Activated naive CD4-positive, alpha-beta T cell treated with anti-CD3 and anti-CD28 coated beads, Interleukin-2, amount 50 U/mL, for 24 hours (primary cell): ENCODE results near the gene SRSF11.
"Not testable (repeated sequence)": the region's sequence is repeated elsewhere in the genome, so short reads cannot be mapped to it uniquely, and the experiment has no call there.

ENCODE experiments used
- H3K27ac Mint-ChIP-seq: one replicate; pipeline ENCODE4 v1.8.0; 2021; ENCODE audit warnings: mild to moderate bottlenecking, mixed read lengths
- H3K27me3 Mint-ChIP-seq: one replicate; pipeline ENCODE4 v1.8.0; 2021; ENCODE audit warnings: mixed read lengths
- H3K36me3 Mint-ChIP-seq: one replicate; pipeline ENCODE4 v1.8.0; 2021; ENCODE audit warnings: mixed read lengths
- H3K4me1 Mint-ChIP-seq: one replicate; pipeline ENCODE4 v1.8.0; 2021; ENCODE audit warnings: mixed read lengths
- H3K4me3 Mint-ChIP-seq: one replicate; pipeline ENCODE4 v1.8.0; 2021; ENCODE audit warnings: mild to moderate bottlenecking, mixed read lengths
- H3K9me3 Mint-ChIP-seq: one replicate; pipeline ENCODE4 v1.8.0; 2021; ENCODE audit warnings: mixed read lengths

The SRSF11 gene, protein sequence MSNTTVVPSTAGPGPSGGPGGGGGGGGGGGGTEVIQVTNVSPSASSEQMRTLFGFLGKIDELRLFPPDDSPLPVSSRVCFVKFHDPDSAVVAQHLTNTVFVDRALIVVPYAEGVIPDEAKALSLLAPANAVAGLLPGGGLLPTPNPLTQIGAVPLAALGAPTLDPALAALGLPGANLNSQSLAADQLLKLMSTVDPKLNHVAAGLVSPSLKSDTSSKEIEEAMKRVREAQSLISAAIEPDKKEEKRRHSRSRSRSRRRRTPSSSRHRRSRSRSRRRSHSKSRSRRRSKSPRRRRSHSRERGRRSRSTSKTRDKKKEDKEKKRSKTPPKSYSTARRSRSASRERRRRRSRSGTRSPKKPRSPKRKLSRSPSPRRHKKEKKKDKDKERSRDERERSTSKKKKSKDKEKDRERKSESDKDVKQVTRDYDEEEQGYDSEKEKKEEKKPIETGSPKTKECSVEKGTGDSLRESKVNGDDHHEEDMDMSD

DNA sequence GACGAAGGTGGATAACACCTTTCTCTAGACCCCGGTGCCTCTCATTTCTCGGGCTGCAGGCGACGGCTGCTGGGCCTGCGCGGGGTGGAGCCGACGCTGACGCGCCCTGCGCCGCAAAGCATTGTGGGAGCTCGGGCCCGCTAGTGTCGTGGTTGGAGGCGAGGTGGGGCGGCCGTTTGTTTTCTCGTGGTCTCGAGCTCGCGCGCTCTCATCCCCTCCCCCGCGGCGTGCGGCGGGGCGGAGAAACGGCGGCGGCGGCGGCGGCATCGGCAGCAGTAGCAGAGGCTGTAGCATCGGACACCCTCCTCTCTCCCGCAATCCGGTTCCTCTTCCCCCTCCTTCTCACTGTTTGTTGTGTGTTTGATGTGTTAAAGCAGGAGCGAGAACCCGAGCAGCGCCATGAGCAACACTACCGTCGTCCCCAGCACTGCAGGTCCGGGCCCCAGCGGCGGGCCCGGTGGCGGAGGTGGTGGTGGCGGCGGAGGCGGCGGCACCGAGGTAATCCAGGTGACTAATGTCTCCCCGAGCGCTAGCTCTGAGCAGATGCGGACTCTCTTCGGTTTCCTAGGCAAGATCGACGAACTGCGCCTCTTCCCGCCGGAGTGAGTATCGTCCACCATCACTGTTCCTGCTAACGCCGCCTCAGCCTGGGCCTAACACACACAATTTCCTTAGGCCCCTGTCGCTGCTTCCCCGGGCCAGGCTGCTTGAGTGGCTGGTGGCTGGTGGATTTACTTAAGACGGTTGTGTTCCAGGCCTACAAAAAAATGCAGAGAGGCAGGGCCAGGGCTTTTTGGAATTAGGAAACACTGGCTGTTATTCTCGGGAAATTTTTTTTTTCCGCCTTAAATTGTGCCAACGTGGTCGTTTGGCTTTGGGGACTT is at the start of gene SRSF11:
TSS of gene SRSF11 (plus strand) at position 143 of the 884 bp plus-strand sequence. CDS start at position 400, 257 bp downstream.
- H3K36me3 Mint-ChIP-seq = peaks cover 26% of the 10 kb centered on the region
- H3K9me3 Mint-ChIP-seq = no peaks in the 10 kb centered on the region
- H3K27ac Mint-ChIP-seq = peak within 1 kb of the TSS; percentile 99
- H3K4me3 Mint-ChIP-seq = peak within 1 kb of the TSS; percentile 95
- peaks cover 57% of the 10 kb centered on the region for H3K4me1 Mint-ChIP-seq
- no peaks in the 10 kb centered on the region for H3K27me3 Mint-ChIP-seq

DNA sequence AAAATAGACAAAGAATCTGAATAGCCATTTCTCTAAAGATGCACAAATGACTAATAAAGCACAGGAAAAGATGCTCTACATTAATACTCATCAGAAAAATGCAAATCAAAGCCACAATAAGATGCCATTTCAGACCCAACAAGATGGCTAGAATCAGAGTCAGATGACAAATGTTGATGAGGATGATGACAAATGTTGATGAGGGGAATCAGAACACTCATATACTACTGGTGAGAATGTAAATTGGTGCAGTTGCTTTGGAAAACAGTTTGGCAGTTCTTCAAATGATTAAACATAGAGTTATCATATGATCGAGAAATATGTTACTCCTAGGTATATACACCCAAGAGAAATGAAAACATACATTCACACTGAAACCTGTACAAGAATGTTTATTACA is 49.7 kb upstream of the SRSF11 start:
- no peaks in the 10 kb centered on the region for H3K9me3 Mint-ChIP-seq
- no peaks in the 10 kb centered on the region for H3K4me1 Mint-ChIP-seq
- H3K4me3 Mint-ChIP-seq = no peak overlapping the region
- no peaks in the 10 kb centered on the region for H3K27me3 Mint-ChIP-seq
- H3K36me3 Mint-ChIP-seq = peaks cover 10% of the 10 kb centered on the region
- H3K27ac Mint-ChIP-seq = no peak overlapping the region

DNA sequence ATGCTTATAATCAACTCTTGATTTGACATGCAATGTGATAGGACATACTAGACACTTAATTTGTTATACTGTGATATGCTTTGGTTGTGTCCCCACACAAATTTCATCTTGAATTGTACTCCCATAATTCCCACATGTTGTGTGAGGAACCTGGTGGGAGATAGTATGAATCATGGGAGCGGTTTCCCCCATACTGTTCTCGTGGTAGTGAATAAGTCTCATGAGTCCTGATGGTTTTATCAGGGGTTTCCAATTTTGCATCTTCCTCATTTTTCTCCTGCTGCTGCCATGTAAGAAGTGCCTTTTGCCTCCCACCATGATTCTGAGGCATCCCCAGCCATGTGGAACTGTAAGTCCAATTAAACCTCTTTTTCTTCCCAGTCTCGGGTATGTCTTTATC is 36.0 kb upstream of the SRSF11 start:
- not testable (repeated sequence) for H3K4me1 Mint-ChIP-seq, H3K27me3 Mint-ChIP-seq, H3K4me3 Mint-ChIP-seq, H3K36me3 Mint-ChIP-seq, H3K9me3 Mint-ChIP-seq, H3K27ac Mint-ChIP-seq

DNA sequence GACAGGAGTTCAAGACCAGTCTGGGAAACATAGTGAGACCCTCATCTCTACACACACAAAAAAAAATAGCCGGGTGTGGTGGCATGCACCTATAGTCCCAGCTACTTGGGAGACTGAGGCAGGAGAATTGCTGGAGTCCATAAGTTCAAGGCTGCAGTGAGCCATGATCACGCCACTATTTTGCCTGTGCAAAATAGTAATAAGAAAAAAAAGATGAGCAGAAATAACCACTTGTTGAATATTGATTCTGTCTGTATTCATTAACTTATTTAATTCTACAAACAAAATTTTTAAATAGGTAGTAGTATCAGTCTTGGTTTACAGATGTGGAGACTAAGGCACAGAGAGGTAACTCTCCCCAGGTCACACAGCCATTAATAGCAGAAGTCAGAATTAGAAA is 32.7 kb upstream of the SRSF11 start:
- Mint-ChIP-seq H3K36me3 (peaks cover 7% of the 10 kb centered on the region), H3K27me3 (no peaks in the 10 kb centered on the region), H3K9me3 (no peaks in the 10 kb centered on the region), H3K4me1 (peaks cover 26% of the 10 kb centered on the region), H3K27ac (no peak overlapping the region), H3K4me3 (no peak overlapping the region)

DNA sequence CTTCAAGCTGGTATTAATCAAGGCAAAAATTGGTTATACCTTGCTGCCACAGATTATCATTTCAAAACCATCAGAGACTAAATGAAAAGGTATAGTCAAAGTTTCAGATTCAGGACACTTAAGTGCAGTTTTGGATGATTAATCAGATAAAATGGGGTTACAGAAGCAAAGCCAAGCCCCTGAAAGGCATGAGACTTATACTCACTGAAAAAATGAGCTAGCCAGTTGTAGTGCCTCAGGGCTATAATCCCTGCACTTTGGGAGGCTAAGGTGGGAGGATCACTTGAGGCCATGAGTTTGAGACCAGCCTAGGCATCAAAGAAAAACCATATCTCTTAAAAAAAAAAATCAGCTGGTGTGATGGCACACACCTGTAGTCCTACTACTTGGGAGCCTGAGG is 31.0 kb upstream of the SRSF11 start:
- H3K36me3 Mint-ChIP-seq = peaks cover 7% of the 10 kb centered on the region

DNA sequence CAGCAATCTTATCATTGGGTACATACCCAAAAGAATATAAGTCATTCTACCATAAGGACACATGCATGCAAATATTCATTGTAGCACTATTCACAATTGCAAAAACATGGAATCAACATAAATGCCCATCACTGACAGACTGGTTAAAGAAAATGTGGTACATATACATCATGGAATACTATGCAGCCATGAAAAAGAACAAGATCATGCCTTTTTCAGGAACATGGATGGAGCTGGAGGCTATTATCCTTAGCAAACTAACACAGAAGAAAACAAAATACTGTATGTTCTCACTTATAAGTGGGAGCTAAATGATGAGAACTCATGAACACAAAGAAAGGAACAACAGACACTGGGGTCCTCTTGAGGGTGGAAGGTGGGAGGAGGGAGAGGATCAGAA is 28.7 kb upstream of the SRSF11 start:
- H3K27ac Mint-ChIP-seq, H3K27me3 Mint-ChIP-seq, H3K36me3 Mint-ChIP-seq, H3K4me3 Mint-ChIP-seq, H3K9me3 Mint-ChIP-seq: not testable (repeated sequence)
- peaks cover 35% of the 10 kb centered on the region for H3K4me1 Mint-ChIP-seq

More for the DNA sequence above, 31.0 kb upstream of the SRSF11 start:
- Mint-ChIP-seq H3K9me3 (no peaks in the 10 kb centered on the region), H3K4me1 (peaks cover 26% of the 10 kb centered on the region), H3K27ac (no peak overlapping the region), H3K27me3 (no peaks in the 10 kb centered on the region), H3K4me3 (no peak overlapping the region)

DNA sequence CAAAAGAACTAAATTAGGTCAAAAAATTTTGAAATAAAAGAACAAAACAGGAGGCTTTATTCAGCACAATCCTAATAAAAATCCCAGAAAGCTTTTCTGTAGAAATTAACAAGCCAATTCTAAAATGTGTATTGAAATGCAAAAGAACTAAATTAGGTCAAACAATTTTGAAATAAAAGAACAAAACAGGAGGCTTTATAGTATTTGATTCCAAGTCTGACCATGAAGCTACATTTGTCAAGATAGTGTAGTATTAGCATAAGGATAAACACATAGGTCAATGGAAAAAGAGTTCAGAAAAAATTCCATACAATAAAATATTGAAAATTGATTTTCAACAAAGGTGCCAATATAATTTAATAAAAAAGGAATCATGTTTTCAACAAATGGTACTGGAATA is 26.6 kb upstream of the SRSF11 start:
- Mint-ChIP-seq H3K9me3 (no peaks in the 10 kb centered on the region), H3K4me1 (peaks cover 26% of the 10 kb centered on the region), H3K4me3 (no peak overlapping the region), H3K27me3 (no peaks in the 10 kb centered on the region), H3K27ac (no peak overlapping the region), H3K36me3 (peaks cover 3% of the 10 kb centered on the region)

DNA sequence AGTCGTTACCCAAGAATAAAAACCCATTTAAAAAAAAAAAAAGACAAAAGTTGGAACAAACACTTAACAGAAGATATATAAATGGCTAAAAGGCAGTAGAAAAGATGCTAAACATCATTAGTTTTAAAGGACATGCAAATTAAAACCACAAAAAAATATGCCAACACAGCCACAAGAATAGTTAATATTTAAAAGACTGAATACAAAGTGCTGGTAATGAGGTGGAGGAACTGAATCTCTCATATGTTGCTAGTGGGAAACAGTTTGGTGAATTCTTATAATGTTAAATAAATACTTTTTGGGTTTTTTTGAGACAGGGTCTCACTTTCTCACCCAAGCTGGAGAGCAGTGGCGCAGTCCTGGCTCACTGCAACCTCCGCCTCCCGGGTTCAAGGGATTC is 25.8 kb upstream of the SRSF11 start:
- peaks cover 3% of the 10 kb centered on the region for H3K36me3 Mint-ChIP-seq
- peaks cover 26% of the 10 kb centered on the region for H3K4me1 Mint-ChIP-seq
- no peak overlapping the region for H3K4me3 Mint-ChIP-seq
- no peak overlapping the region for H3K27ac Mint-ChIP-seq
- H3K27me3 Mint-ChIP-seq = no peaks in the 10 kb centered on the region
- H3K9me3 Mint-ChIP-seq = no peaks in the 10 kb centered on the region

DNA sequence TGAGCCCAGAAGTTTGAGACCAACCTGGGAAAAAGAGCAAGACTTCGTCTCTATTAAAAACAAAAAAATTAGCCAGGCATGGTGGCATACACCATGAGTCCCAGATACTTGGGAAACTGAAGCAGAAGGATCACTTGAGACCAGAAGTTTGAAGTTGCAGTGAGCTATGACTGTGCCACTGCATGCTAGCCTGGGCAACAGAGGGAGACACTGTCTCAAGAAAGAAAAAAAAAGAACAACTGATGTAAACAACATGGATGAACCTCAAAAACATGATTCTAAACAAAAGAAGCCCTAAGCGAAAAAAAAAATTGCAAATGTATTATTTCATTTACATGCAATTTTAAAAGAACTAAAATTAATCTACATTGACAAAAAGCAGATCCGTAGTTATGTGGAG is 24.8 kb upstream of the SRSF11 start:
- no peaks in the 10 kb centered on the region for H3K9me3 Mint-ChIP-seq

DNA sequence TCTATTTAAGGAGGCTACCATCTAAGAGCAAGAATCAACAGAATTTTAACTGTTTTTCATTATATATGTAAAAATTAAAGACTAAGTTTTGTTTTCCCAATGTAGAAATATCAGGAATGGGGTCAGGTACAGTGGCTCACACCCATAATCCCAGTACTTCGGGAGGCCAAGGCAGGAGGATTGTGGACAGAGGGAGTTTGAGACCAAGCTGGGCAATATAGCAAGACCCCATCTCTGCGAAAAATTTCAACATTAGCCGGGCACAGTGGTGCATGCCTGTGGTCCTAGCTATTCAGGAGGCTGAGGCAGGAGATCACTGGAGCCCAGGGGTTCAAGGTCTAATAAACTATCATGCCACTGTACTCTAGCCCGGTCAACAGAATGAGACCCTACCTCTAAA is 21.1 kb upstream of the SRSF11 start:
- Mint-ChIP-seq H3K4me1 (peaks cover 44% of the 10 kb centered on the region), H3K4me3 (no peak overlapping the region), H3K9me3 (no peaks in the 10 kb centered on the region), H3K27ac (no peak overlapping the region), H3K27me3 (no peaks in the 10 kb centered on the region), H3K36me3 (peaks cover 2% of the 10 kb centered on the region)

More for the DNA sequence above, 24.8 kb upstream of the SRSF11 start:
- no peaks in the 10 kb centered on the region for H3K27me3 Mint-ChIP-seq
- no peak overlapping the region for H3K4me3 Mint-ChIP-seq
- H3K36me3 Mint-ChIP-seq = peaks cover 5% of the 10 kb centered on the region
- peaks cover 26% of the 10 kb centered on the region for H3K4me1 Mint-ChIP-seq
- no peak overlapping the region for H3K27ac Mint-ChIP-seq

DNA sequence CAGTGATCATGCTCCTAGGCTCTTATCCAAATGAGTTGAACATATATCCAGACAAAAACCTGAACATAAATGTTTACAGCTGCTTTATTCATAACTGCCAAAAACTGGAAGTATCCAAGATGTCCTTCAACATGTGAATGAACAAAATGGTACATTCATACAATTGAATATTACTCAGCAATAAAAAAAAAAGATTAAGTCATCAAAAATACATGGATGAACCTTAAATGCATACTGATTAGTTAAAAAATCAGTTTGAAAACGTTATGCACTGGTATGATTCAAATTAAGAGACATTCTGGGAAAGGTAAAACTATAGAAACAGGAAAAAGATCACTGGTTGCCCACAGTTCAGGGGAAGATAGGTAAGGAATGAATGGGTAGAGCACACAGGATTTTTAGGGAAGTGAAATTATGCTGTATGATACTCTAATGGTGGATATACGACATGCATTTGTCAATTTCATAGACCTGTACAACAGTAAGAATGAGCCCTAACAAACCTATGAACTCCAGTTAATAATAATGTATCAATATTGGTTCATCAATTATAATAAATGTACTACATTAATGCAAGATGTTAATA is 18.9 kb upstream of the SRSF11 start:
- peaks cover 4% of the 10 kb centered on the region for H3K36me3 Mint-ChIP-seq
- peak overlapping the region; percentile 0 for H3K4me3 Mint-ChIP-seq
- no peaks in the 10 kb centered on the region for H3K9me3 Mint-ChIP-seq
- peaks cover 42% of the 10 kb centered on the region for H3K4me1 Mint-ChIP-seq
- H3K27me3 Mint-ChIP-seq = no peaks in the 10 kb centered on the region
- H3K27ac Mint-ChIP-seq = no peak overlapping the region

DNA sequence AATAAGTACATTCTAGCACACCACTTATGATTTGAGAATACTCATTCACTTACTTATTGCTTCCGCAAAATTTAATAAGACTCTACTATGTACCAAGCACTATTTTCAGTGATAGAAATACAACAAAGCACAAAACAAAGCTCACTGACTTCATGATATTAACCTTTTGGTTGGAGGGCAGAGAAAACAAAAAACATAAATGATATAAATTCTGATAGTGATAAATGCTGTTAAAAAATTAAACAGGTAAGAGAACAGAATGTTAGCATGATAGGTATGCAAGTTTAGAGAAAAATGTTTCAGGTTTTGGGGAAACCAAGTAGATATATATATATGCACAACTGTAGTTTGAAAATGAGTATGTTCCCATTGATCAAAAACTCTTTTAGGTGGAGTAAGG is 17.0 kb upstream of the SRSF11 start:
- H3K9me3 Mint-ChIP-seq = no peaks in the 10 kb centered on the region
- H3K4me3 Mint-ChIP-seq = peak overlapping the region; percentile 99
- peaks cover 57% of the 10 kb centered on the region for H3K4me1 Mint-ChIP-seq
- no peaks in the 10 kb centered on the region for H3K27me3 Mint-ChIP-seq
- H3K27ac Mint-ChIP-seq = no peak overlapping the region
- peaks cover 7% of the 10 kb centered on the region for H3K36me3 Mint-ChIP-seq

DNA sequence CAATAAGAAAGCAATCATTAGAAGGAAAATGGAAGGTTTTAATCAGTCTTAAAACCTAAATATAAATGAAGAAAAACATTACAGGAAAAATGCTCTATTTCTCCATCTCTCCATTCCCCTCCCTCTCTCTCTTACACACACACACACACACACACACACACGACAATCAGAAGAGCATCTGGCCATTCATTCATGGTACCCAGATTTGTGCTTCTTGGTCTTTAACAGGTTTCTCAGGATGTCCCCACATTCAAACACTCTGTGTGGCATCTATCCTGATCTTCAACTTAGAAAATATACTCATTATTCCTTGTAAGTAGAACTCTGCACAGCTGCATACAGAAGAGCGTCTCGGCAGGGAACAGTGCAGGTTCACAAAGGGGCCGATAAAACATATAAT is 16.6 kb upstream of the SRSF11 start:
- H3K4me1 Mint-ChIP-seq = peaks cover 62% of the 10 kb centered on the region
- peaks cover 7% of the 10 kb centered on the region for H3K36me3 Mint-ChIP-seq
- H3K27me3 Mint-ChIP-seq = no peaks in the 10 kb centered on the region
- no peaks in the 10 kb centered on the region for H3K9me3 Mint-ChIP-seq
- peak overlapping the region; percentile 99 for H3K4me3 Mint-ChIP-seq
- peak overlapping the region; percentile 98 for H3K27ac Mint-ChIP-seq

DNA sequence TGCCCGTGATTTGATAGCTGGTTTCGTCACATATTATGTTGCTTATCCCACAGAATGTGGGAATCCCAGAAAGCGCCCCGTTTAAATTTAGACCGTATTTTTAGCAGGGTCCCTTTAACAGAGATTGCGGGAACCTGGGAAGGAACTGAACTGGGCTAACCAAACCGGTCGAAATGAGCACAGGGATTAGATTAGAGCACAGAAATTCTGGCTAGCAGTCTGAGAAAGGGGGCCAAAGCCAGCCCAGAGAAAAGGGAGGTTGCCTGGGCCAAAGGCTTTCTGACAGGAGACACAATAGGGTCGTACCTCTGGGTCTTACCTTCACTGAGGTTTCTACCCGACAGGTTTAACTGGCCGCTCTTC is 16.1 kb upstream of the SRSF11 start:
- Mint-ChIP-seq H3K27ac (peak overlapping the region; percentile 98), H3K9me3 (no peaks in the 10 kb centered on the region), H3K36me3 (peaks cover 9% of the 10 kb centered on the region), H3K4me3 (peak overlapping the region; percentile 99), H3K27me3 (no peaks in the 10 kb centered on the region), H3K4me1 (peaks cover 66% of the 10 kb centered on the region)

DNA sequence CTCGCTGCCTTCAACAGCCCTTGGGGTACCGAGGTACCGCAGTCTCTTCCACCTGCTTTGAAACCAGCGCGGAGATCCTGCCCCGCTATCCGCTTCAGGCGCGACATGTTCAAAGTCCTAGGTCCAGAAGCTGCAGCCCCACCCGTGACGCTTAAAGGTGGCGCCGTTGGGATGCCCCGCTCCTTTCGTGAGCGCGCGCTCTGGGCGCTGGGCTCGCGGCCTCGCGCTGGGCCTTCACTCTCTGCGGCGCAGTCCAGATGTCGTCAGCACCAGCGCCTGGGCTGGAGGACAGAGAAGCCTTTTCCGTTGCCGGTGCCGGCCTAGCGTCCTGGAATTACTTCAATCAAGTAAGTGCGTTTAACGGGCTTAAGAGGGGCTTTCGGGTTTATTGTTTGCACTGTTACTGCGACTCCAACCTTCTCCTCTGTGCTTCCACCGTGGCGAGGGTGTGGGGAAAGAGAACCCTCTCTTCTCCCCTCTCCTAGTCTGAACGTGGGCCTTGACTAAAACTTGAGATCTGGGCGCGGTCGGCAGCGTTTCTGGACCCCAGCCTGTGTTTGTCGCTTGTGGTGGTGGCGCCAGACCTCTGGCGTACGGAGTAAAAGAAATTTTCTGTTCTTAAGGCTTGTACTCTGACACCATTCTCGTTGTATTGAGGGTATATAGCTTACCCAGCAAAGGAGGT is 15.6 kb upstream of the SRSF11 start, which contains the start of gene LRRC40:
TSS of gene LRRC40 (minus strand) at position 146 of the 685 bp plus-strand sequence. CDS start at position 107, 39 bp downstream.
- H3K27me3 Mint-ChIP-seq = no peaks in the 10 kb centered on the region
- peaks cover 70% of the 10 kb centered on the region for H3K4me1 Mint-ChIP-seq
- H3K9me3 Mint-ChIP-seq = no peaks in the 10 kb centered on the region
- H3K27ac Mint-ChIP-seq = peak within 1 kb of the TSS; percentile 98
- H3K4me3 Mint-ChIP-seq = peak within 1 kb of the TSS; percentile 99
- peaks cover 9% of the 10 kb centered on the region for H3K36me3 Mint-ChIP-seq
